Progenitor cell of endocrine pancreas (in vitro differentiated cells): ENCODE results near the gene NDUFS6. TPM values are rescaled to one million over a fixed set of nuclear protein-coding genes. Genes with fewer than 3 reads are reported as not detected.

Experiments used
- DNase-seq: peaks from one replicate; pipeline ENCODE4 v3.0.0; 2021; ENCODE audit warnings: low spot score; ENCODE audit not compliant: unreplicated experiment
- H3K27ac Mint-ChIP-seq: 2 replicates; pipeline ENCODE4 v1.8.0; 2021; ENCODE audit warnings: mild to moderate bottlenecking, moderate library complexity, mixed read lengths
- H3K27me3 Mint-ChIP-seq: 2 replicates; pipeline ENCODE4 v1.8.0; 2021; ENCODE audit warnings: mixed read lengths
- H3K36me3 Mint-ChIP-seq: 2 replicates; pipeline ENCODE4 v1.8.0; 2022; ENCODE audit warnings: mixed read lengths; ENCODE audit not compliant: insufficient read depth
- H3K4me1 Mint-ChIP-seq: 2 replicates; pipeline ENCODE4 v1.8.0; 2021; ENCODE audit warnings: low read depth, mixed read lengths
- H3K4me3 Mint-ChIP-seq: 2 replicates; pipeline ENCODE4 v1.8.0; 2021; ENCODE audit warnings: low read depth, mild to moderate bottlenecking, moderate library complexity, mixed read lengths
- H3K9me3 Mint-ChIP-seq: 2 replicates; pipeline ENCODE4 v1.8.0; 2021; ENCODE audit warnings: low read depth, mixed read lengths
- total RNA-seq: library from RNA; stranded (reverse); gene quantifications from 2 replicates; pipeline ENCODE4 v1.2.1, GENCODE V29; 2021
- TF ChIP-seq, protein P1 (sequence below): fragments of 200-600 bp; sonication (generic); IDR thresholded peaks from one replicate; pipeline ENCODE4 v1.5.0; 2021; ENCODE audit warnings: antibody characterized with exemption, mild to moderate bottlenecking; ENCODE audit not compliant: unreplicated experiment

The NDUFS6 gene
- total RNA-seq, 1 donor from 2014 or later, result 36.4 TPM

DNA sequence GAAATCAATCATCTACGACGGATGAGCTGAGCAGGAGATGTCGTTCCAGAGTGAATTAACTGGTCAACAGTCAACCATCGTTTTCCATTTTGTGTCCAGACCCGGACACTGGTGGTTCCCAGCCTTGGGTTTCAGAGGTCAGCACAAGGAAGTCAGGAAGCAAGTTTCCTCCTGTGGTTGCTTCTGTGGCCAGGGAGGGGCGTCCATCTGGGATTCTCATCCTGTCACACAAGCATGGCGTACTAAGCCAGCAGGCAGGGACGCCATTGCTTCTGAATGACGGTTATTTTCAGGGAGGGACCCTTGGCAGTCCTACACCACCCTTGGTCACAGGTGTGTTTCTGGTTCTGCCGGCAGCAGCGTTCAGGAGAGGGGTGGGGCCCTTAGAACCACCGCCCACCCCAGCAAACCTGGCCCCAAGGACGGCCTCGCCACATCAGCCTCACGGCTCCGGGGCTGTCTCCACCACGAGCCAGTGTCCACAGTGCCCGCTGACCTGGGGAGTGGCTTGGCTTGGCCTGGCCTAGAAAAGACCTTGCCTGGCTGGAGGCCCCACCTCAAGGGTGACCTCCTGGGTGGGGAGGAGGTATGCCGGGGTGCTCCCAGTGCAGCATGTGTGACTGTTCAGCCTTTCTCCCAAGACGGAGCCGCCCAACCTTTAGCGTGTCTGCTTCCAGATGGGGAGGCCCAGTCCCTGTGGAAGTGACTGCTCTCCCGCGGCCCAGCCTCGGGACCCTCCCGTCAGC lies 25.2 kb downstream of the NDUFS6 start:
- H3K9me3 Mint-ChIP-seq, result no peaks in the 10 kb centered on the region
- no peak overlapping the region for H3K4me3 Mint-ChIP-seq
- no peak overlapping the region for H3K27ac Mint-ChIP-seq
- TF ChIP-seq, protein P1, sequence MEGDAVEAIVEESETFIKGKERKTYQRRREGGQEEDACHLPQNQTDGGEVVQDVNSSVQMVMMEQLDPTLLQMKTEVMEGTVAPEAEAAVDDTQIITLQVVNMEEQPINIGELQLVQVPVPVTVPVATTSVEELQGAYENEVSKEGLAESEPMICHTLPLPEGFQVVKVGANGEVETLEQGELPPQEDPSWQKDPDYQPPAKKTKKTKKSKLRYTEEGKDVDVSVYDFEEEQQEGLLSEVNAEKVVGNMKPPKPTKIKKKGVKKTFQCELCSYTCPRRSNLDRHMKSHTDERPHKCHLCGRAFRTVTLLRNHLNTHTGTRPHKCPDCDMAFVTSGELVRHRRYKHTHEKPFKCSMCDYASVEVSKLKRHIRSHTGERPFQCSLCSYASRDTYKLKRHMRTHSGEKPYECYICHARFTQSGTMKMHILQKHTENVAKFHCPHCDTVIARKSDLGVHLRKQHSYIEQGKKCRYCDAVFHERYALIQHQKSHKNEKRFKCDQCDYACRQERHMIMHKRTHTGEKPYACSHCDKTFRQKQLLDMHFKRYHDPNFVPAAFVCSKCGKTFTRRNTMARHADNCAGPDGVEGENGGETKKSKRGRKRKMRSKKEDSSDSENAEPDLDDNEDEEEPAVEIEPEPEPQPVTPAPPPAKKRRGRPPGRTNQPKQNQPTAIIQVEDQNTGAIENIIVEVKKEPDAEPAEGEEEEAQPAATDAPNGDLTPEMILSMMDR, result no peak
- no peaks in the 10 kb centered on the region for H3K4me1 Mint-ChIP-seq
- H3K27me3 Mint-ChIP-seq, result peaks cover 5% of the 10 kb centered on the region
- H3K36me3 Mint-ChIP-seq, result peaks cover 15% of the 10 kb centered on the region
- DNase-seq, result no peak

DNA sequence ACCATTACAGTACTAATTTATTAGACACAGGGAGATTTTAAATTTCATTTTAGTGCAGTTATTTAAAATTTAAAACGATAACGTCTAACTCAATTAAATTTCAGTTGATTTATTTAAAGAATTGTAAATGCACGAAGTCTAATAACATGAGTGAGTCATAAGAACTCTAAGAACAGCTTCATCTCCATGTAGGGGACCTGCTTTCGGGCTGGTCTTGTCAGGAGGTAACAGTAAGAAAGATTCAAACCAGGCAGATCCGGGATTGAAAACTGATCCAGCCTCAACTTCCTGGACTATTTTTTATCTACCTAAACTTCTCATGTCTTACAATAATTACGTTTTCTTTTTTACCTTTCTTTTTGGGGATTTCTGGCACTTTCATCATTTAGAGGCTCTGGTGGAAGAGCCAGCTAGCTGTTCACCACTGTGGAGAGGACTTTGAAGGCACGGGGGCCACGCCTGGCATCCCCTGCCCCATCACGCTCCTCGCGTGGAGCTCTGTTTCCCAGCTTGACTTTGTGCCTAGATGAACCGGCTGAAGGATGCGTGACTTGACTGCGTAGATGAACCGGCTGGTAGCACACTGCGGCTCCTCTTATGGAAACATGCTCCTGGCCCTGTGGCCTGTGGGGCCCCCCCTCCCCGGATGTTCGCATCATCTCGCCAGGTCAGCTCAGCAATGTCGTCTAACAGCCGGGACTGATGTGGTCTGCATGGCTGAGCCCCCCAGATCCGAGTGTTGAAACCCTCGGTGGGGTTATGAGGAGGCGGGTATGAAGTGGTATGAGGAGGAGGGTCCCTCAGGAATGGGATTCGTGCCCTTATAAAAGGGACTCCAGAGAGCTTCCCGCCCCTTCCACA lies 26.0 kb downstream of the NDUFS6 start:
- TF ChIP-seq, protein P1, result no peak
- peaks cover 10% of the 10 kb centered on the region for H3K36me3 Mint-ChIP-seq
- no peak overlapping the region for H3K27ac Mint-ChIP-seq
- no peaks in the 10 kb centered on the region for H3K9me3 Mint-ChIP-seq
- H3K27me3 Mint-ChIP-seq, result peaks cover 11% of the 10 kb centered on the region
- no peaks in the 10 kb centered on the region for H3K4me1 Mint-ChIP-seq
- no peak for DNase-seq
- no peak overlapping the region for H3K4me3 Mint-ChIP-seq

DNA sequence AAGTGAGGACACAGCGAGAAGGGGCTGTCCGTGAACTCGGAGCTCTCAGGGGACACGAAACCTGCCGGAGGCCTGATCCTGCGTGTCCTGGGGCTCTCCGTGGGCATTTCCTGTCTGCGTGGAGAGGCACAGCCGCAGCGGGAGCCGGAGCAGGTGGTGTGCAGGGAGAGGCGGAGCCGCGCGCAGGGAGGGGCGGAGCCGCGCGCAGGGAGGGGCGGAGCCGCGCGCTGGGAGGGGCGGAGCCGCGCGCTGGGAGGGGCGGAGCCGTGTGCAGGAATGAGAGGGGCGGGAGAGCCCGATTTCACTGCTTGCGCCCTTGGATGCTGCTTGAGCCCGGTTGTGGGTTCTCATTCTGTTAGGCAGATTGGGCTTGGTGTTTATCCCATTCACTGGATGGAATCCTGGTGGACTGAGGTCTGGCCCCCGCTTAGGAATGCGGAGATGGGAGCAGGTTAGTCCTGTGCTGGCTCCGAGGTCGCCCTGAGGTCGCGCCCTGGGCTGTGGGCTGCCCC lies 26.7 kb downstream of the NDUFS6 start:
- TF ChIP-seq, protein P1, result no peak
- Mint-ChIP-seq H3K27me3 (peaks cover 16% of the 10 kb centered on the region), H3K9me3 (no peaks in the 10 kb centered on the region), H3K27ac (no peak overlapping the region), H3K4me3 (no peak overlapping the region), H3K4me1 (no peaks in the 10 kb centered on the region), H3K36me3 (peaks cover 10% of the 10 kb centered on the region)
- DNase-seq, result no peak

DNA sequence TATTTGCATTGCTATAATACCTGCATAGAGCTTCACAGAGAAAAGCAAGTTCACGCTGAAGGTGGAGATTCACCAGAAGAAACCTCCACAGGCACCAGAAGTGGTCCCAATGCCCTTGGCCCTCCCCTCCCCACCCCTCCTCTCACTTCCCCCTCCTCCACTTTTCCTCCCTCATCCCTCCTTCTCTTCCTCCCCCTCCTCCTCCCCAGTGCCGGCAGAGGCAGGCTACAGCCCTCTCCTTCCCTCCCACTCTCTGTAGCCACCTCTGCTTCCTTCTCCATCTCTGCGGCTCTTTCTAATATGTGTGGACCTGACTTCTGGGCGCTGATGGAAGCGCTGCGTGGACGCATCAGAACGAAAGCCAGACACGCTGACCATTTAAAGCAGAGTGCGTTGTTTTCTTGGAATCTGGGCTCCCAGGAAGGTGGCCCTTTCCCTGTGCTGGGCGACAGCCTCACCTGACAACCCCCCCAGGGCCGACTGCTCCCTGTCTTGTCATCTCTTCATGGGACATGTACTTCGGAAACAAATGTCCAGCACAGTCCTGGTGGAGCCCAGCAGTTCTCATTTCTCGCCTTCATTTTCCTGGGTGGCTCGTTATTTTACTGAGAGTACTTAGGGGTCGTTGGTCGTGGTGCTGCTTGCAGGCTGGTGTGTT lies 29.5 kb downstream of the NDUFS6 start:
- Mint-ChIP-seq H3K4me3 (no peak overlapping the region), H3K27me3 (peaks cover 38% of the 10 kb centered on the region), H3K27ac (no peak overlapping the region), H3K9me3 (no peaks in the 10 kb centered on the region), H3K4me1 (no peaks in the 10 kb centered on the region), H3K36me3 (peaks cover 8% of the 10 kb centered on the region)
- TF ChIP-seq, protein P1, result no peak
- DNase-seq, result no peak

DNA sequence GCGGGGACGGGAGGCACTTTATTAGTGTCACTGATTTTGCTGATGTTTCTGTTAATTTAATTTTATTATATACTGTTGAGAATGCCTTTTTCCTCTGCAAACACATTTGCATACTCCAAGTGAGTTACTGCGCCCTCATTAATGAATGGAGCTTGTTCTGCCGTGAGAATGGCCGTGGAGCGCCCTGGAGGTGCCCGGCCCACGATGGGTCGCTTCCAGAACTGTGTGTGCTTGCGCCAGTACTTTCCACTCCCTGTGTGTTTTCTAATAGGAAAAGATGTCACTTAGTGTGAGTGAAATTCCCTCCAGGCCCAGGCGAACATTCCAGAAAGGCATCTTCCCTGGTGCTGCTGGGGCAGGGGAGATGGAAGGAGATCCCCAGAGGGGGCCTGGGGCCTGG lies 30.1 kb downstream of the NDUFS6 start:
- H3K4me1 Mint-ChIP-seq, result no peaks in the 10 kb centered on the region
- no peaks in the 10 kb centered on the region for H3K9me3 Mint-ChIP-seq
- DNase-seq, result no peak
- TF ChIP-seq, protein P1, result no peak
- peaks cover 43% of the 10 kb centered on the region for H3K27me3 Mint-ChIP-seq
- no peak overlapping the region for H3K27ac Mint-ChIP-seq
- H3K4me3 Mint-ChIP-seq, result no peak overlapping the region
- H3K36me3 Mint-ChIP-seq, result peaks cover 5% of the 10 kb centered on the region
